Adipose tissue (tissue), 3 donors: ENCODE results near the gene CCDC9. TPM values are rescaled to one million over a fixed set of nuclear protein-coding genes. Genes with fewer than 3 reads are reported as not detected.
A peak's percentile ranks its signal among the peaks of the same experiment; 100 is the strongest.
"Not testable (repeated sequence)": the region's sequence is repeated elsewhere in the genome, so short reads cannot be mapped to it uniquely, and the experiment has no call there.

Experiments
- H3K27ac ChIP-seq: one replicate; pipeline ENCODE4 v1.5.1; 2013; ENCODE audit warnings: low read depth, low read length
- WGBS, 3 donors: extraction: QIAGEN DNeasy Blood & Tissue Kit; methylation state at CpG; one replicate each; pipeline ENCODE4 v1.1.7; 2013; 5-methylcytosine and 5-hydroxymethylcytosine counted together
- polyA plus RNA-seq, 3 donors: library from polyadenylated mRNA; stranded (reverse); fragments of 200-250 nt; gene quantifications; one replicate each; pipeline ENCODE4 v1.2.3, GENCODE V29; 2013
- donor health status: healthy with polysubstance abuse.
- donor health status: Bipolar disorder and iron deficiency.
- donor health status: healthy.

Gene CCDC9
- polyA plus RNA-seq, 3 donors = 24.6 to 38.3 (median 33.4) TPM

DNA sequence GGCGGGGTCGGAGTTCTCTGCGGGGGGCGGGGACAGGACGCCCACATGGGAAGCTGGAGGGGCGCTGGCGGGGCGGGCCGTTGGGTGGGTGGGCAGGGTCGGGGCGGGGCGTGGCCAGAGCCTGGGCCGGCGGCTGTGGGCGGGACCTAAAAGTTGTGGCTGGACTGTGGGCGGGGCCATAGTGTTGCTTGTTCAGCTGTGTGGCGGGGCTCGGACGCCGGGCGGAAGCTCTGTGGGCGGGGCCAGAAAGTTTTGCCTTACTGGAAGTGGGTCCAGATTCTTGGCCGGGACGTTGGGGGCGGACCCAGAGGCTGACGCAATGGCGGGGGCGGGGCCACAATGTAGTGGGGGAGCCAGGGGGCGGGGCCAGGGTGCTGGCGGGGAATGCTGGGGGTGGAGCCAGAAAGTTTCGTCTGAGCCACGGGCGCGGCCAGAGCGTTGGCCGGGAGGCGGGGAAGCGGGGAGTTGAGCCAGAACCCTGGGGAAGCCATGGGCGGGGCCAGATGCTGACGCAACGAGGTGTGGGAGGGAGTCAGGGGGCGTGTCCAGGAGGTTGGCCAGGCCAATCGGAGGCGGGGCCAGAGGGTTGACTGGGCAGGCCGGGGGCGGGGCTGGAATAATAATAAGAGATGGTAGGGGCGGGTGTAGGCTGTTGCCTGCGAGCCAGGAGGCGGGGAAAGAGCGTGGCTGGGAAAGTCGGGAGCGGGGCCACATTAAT is 527 bp downstream of the CCDC9 start:
- H3K27ac ChIP-seq = peak overlapping the region; percentile 78
- WGBS, 3 donors = 0 to 1% (median 0%) methylated on average over 44 to 52 of the region's 52 CpGs

DNA sequence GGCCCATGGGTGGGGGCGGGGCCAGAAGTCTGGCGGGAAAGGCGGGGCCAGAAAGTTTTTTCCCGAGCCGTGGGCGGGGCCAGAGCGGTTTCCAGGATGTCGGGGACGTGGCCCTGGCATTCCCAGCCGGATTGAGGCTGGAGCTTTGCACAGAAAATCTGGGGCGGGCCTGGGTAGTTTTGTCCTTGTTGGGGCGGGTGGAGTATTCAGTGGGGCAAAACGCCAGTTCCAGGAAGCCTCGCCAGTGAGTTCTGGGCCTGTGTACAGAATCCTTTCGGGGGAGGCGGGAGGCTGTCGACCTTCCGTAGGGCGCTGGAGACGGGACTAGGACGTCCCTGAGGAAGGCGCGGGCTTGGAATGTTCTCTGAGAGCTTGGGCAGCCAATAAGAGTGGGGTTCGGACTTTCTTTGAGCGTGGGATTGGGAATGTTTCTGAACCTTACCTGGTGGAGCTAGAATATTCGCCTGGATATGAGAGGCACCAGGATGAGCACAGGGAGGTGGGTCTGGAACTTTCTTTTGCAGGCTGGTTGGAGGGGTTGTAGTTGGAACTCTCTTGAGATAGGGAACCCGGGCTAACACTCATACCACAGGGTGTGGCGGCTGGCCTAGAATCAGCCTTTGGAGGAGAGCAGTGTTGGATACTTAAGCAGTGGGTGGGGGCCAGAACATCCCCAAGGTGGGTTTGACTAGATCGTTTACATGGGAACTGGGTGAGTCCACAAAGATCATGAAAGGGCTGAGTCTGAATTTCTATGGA is 1.3 kb downstream of the CCDC9 start:
- WGBS, 3 donors = 3 to 7% (median 4%) methylated on average over 29 of the region's 29 CpGs
- no peak overlapping the region for H3K27ac ChIP-seq

DNA sequence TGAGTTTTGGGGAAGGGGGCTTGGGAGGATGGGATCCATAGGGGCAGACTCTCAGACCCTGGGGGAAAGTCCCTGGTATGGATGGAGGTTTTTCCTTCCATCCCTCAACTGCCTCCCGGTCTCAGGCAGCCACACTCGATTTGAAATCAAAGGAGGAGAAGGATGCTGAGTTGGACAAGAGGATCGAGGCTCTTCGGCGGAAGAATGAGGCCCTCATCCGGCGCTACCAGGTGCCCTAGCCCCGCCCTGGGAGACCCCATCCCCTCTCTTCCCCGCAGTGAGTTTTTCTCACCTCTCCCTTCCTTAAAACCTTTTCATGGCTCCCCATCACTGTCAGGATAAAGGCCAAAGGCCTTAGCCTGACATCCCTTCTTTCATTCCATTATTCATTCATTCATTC is 2.1 kb downstream of the CCDC9 start:
- WGBS, 3 donors = 54 to 91% (median 90%) methylated on average over 9 of the region's 9 CpGs
- H3K27ac ChIP-seq = no peak overlapping the region

DNA sequence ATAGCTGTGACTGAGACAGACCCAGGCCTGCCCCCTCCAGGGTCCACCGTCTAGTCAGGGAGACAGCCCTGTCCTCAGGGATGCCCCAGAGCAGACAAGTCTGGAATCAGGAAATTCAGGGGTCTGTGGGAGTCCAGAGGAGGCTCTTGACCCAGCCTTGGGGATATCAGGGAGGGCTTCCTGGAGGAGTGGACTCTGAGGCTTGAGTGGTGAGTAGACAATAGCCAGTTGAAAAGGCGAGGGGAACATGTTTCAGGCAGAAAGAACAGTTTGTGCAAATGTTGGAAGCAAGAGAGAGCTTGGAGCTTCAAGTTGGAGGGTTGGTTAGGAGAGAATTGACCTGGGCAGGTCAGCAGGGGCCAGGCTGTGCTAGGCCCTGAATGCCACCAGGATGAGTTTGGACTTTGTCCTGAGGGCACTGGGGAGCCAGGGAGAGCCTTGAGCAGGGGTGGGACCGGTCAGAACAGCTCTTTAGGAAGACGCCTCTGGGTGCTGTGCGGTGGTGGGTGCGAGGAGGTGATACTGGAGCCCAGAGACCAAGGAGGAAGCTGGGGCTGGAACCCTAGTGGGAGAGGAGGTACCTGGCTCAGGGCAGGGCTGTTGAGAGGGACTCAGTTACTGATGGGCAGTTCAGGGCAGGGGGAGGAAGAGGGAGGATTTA is 2.7 kb downstream of the CCDC9 start:
- WGBS, 3 donors = 68 to 92% (median 90%) methylated on average over 6 of the region's 6 CpGs
- H3K27ac ChIP-seq = no peak overlapping the region

DNA sequence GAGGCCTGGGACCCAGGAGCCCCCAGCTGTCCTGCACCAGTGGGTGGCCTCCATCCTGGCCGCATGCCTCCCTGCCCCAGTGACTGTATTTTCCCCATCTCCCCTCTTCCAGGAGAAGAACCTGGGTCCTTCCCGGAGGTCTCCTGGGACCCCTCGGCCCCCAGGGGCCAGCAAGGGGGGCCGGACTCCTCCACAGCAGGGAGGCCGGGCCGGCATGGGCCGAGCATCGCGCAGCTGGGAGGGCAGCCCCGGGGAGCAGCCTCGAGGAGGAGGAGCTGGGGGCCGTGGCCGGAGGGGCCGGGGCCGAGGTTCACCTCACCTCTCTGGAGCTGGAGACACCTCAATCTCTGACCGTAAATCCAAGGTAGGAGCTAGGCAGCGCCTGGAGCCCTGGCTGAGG is 4.2 kb downstream of the CCDC9 start:
- 63 to 91% (median 90%) methylated on average over 11 to 17 of the region's 17 CpGs for WGBS, 3 donors
- H3K27ac ChIP-seq = no peak overlapping the region

DNA sequence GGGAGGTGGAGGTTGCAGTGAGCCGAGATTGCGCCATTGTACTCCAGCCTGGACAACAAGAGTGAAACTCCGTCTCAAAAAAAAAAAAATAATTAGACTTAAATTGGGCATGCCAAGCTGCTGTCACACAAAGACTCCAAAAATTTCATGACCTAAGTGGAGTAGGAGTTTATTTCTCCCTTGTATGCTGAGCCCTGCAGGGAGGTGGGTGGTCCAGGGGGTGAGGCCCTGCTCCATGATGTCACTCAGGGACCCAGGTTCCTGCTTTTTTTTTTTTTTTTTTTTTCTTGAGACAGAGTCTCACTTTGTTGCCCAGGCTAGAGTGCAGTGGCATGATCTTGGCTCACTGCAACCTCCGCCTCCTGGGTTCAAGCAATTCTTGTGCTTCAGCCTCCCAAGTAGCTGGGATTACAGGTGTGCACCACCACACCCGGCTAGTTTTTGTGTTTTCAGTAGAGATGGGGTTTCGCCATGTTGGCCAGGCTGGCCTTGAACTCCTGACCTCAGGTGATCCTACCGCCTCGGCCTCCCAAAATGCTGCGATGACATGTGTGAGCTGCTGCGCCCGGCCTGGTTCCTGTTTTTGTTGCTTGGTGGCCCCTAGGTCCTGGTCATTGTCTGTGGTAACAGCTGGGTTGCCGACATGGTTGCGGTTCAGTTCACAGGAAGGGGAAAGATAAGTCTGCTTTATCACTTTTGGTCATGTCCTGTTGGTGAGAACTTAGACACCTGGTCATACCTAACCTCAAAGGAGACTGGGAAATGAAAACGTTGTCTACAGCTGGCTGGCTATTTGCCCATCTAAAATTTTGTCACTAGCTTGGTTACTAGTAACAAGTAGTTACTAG is 5.8 kb downstream of the CCDC9 start:
- H3K27ac ChIP-seq = not testable (repeated sequence)
- 54 to 74% (median 71%) methylated on average over 14 of the region's 14 CpGs for WGBS, 3 donors

DNA sequence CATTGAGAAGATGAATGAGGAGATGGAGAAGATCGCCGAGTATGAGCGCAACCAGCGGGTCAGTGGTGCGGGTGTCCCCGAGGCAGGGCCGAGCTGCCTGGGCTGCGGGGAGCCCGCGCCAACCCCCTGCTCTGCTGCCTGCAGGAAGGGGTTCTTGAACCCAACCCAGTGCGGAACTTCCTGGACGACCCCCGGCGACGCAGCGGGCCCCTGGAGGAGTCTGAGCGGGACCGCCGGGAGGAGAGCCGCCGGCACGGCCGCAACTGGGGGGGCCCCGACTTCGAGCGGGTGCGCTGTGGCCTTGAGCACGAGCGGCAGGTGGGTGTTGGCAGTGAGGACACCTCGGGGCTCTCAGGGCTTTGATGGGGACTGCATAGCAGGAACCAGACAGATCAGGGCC is 8.3 kb downstream of the CCDC9 start:
- 79 to 95% (median 94%) methylated on average over 27 to 30 of the region's 30 CpGs for WGBS, 3 donors
- no peak overlapping the region for H3K27ac ChIP-seq

DNA sequence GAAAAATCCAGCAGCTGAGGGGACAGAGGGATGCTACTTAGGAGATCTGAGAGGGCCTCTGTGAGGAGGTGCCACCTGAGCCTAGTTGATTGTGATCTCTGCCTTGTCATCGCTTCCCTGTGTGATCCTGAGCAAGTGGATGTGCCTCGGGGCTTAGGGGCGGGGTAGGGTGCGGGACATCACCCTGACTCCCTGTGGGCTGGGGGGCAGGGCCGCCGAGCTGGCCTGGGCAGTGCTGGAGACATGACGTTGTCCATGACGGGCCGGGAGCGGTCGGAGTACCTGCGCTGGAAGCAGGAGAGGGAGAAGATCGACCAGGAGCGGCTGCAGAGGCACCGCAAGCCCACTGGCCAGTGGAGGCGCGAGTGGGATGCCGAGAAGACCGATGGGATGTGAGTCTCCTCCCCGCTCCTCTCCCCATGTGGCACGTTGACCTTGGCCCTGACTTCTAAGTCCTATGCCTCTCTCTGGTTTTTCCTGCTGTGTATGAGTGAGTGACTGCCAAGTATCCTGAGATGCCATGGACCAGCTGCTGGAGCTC is 10.1 kb downstream of the CCDC9 start:
- WGBS, 3 donors = 91 to 95% (median 94%) methylated on average over 21 of the region's 21 CpGs
- no peak overlapping the region for H3K27ac ChIP-seq

DNA sequence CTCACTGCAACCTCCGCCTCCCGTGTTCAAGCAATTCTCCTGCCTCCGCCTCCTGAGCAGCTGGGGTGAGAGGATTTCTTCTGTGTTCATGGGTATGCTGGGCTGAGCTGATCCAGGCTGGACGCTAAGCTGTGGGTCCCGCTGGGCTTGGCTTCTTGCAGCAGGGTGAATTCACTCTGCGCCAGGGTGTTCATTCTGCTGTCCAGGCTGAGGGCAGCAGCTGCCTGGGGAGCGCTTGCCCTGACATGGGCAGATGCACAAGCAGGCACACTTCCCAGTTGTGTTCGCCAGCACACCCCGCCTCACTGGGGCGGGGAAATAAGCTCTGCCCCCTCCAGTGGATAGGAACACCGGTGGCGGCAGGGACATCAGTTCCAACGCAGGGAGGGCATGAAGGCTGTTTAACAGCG is 11.0 kb downstream of the CCDC9 start:
- 61 to 87% (median 82%) methylated on average over 14 of the region's 14 CpGs for WGBS, 3 donors

DNA sequence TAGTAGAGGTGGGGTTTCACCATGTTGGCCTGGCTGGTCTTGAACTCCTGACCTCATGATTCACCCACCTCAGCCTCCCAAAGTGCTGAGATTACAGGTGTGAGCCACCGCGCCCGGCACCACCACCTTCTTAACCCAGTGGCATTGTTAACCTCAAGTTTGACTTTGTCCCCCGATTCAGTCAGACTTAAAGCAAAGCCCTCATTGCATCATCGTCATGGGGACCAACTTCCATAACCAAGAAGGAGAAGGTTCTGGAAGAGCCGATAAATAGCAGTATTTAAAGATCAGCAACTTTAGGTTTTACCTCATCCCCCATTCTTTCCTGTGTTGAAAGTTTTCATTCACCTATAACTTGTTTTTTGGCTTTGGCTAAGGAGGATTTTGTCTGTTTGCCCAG is 11.7 kb downstream of the CCDC9 start:
- 81 to 93% (median 81%) methylated on average over 6 of the region's 6 CpGs for WGBS, 3 donors
- H3K27ac ChIP-seq = no peak overlapping the region

More for the DNA sequence above, 11.0 kb downstream of the CCDC9 start:
- H3K27ac ChIP-seq = no peak overlapping the region

DNA sequence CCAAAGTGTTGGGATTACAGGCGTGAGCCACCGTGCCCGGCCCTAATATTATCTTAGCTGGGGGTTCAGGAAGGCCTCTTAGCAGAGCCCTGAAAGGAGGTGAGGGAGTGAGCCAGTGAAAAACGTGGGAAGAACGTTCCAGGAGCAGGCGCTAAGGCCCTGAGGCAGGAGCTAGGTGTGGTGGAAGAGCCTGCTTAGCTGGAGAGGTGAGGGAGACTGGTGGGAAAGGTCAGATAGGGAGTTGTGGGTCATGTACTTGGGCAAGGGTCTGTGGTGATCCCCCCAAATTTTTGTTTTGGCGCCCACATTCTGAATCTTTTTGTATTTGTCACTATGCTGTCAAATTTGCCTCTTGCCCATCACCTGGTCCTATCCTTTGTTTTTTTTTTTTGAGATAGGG is 13.3 kb downstream of the CCDC9 start:
- WGBS, 3 donors = 86 to 93% (median 90%) methylated on average over 7 of the region's 7 CpGs
- no peak overlapping the region for H3K27ac ChIP-seq

DNA sequence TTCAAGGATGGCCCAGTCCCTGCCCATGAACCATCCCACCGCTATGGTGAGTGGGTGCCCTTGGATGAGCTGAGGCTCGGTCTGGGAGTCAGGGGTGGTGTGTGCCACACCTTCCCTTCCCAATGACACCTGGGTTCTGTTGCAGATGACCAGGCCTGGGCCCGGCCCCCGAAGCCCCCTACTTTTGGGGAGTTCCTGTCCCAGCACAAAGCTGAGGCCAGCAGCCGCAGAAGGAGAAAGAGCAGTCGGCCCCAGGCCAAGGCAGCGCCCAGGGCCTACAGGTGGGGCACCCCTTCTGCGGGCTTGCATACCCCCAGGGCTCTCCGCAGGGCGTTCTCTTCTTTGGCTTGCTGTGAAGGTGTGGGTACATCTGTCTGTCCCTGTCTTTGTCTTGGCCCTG is 14.1 kb downstream of the CCDC9 start:
- H3K27ac ChIP-seq = no peak overlapping the region
- 93 to 98% (median 97%) methylated on average over 10 of the region's 10 CpGs for WGBS, 3 donors

DNA sequence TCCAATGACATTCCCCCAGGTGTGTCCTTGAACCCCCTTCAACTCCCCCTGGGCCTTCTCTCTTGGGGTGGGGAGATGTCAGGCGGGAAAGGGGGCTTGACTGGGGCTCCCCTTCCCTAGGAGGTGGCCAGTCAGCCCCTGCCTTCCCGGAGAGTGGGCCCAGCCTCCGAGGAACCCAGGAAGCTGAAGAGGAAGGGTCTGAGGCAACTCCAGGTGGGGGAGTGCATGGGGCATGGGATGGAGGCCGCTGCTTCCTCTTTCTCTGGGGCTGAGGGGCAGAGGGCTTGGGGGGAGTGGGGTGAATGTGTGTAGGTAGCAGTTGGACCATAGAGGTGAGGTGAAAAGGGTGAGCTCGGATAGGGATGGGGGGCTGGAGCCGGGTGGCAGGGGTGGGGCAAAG is 15.6 kb downstream of the CCDC9 start:
- H3K27ac ChIP-seq = no peak overlapping the region
- WGBS, 3 donors = 60 to 84% (median 63%) methylated on average over 6 of the region's 6 CpGs

DNA sequence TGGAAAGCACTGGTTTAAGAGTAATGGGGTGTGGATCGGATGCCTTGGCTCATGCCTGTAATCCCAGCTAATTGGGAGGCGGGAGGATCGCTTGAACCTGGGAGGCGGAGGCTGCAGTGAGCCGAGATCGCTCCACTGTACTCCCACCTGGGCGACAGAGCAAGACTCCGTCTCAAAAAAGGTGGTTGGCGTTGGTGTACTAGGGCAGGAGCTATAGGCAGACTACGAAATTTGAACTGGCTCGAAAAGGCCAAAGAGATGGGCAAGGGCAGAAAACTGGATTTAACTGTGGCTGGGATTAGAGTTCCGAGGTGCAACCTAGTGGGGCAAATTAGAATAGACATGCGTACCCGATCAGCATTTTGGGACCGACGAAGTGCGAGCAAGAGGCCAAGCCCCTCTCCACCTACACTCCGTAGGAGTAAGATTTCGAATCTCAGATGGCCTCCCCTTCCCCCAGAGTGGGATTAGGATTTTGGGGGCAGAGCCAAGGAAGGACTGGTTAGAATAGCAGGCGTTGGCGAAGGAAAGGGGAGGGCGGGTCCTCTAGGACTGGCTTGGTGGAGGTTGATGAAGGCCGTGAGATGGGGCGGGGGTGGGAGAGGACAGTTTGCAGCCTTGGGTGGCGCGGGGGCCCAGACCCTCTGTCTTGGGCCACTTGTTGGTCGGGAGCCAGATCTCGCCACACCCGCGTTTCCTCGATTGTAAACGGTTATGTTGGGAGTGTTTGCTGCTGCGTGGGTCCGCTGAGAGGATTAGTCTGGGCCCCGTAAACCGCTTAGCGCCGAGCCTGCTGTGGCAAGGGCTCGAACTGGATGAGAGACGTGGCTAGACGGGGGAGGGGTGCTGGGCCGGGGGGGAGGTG is 16.4 kb downstream of the CCDC9 start:
- 29 to 40% (median 29%) methylated on average over 38 to 42 of the region's 42 CpGs for WGBS, 3 donors
- peak overlapping the region; percentile 94 for H3K27ac ChIP-seq

DNA sequence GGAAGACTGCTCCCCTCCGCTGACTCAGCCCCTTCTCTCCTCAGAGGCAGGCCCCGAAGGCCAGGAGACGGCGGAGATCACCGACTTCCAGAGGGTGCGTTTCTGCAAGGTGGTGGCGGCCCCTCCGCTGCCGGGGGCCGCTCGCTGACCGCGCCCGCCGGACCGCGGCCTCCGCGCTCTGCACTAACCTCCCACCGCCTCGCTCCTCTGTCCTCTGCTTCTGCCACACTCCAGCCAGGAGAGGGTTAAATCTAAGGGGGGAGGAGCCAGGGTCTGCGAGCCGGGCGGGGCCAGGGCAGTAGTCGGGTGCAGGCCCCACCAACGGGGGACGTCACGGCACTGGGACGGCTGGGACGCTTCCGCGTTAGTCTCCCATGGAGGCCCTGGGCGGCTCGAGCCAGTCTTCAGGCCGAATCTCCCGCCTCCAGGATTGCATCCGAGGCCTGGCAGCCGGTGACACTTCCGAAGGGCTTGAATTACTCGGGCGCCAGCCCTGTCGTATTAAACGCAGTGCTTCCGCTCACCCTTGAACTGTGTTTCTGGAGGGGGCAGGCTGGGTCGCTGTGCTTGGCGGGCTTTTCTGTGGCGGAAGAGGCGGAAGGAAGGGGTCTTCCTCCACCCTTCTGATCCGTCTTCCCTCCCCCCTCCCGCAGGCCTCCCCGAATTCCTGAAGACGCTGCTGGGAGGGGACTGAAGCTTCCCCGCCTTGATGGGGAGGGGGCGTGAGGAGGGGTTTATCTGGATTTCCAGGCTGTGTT is 17.2 kb downstream of the CCDC9 start:
- WGBS, 3 donors = 0 to 1% (median 0%) methylated on average over 47 to 54 of the region's 54 CpGs

DNA sequence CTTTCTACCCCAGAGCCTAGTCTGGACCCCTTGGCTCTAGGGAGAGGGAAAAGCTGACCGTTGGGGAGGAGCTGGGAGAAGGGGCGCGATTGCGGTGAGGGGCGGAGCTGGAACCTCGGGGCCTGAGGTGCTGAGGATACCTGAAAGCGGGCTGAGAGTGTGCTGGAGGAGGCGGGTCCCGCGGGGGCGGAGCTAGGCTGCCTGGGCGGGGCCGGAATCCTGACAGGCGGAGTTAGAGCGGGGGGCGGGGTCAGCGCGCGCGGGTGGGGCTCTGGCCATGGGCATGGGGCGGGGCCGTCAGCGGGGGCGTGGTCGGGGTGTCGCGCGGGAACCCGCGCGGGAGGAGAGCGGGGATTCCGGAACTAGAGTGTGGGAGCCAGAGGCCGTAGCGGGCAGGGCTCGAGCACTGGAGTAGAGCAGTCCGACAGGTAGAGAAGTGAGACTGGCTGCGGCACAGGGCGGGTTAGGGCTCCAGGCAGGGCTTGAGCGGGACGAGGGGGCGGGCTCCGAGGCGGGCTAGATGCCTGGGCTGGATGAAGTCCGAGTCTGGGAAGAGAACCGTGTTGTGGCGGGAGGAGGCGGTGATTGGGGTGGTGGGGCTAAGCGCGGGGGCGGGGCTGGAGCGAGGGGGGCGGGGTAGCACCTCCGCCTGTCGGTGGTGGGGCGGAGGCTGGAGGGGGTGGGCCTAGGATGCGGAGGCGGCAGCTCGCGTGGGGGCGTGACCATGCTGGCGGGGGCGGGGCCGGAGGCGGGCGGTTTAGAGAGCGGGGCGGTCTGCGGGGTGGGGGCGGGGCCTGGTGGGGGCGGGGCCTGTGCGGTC is 18.0 kb downstream of the CCDC9 start, which contains the start of gene INAFM1:
Gene INAFM1 (plus strand): TSS at position 815 of the 820 bp plus-strand sequence. CDS start 35 bp downstream, outside the sequence.
- WGBS, 3 donors = 0 to 1% (median 0%) methylated on average over 38 to 67 of the region's 72 CpGs
- H3K27ac ChIP-seq = peak within 1 kb of the TSS; percentile 94

More for the DNA sequence above, 17.2 kb downstream of the CCDC9 start:
- peak overlapping the region; percentile 94 for H3K27ac ChIP-seq
